Neural crest cell (in vitro differentiated cells): ENCODE measurements around the gene INPP5B. TPM values are rescaled to one million over a fixed set of nuclear protein-coding genes. Genes with fewer than 3 reads are reported as not detected.
A peak's percentile ranks its signal among the peaks of the same experiment; 100 is the strongest.

Source experiments
- DNase-seq: peaks from one replicate; pipeline ENCODE4 v3.0.0; 2021; ENCODE audit warnings: low read depth, mixed read lengths, low spot score
- H3K27ac Mint-ChIP-seq: one replicate; pipeline ENCODE4 v1.8.0; 2021; ENCODE audit warnings: mild to moderate bottlenecking, mixed read lengths; ENCODE audit not compliant: unreplicated experiment
- H3K27me3 Mint-ChIP-seq: 2 replicates; pipeline ENCODE4 v1.8.0; 2021; ENCODE audit warnings: low read depth, mild to moderate bottlenecking, mixed read lengths
- H3K36me3 Mint-ChIP-seq: 2 replicates; pipeline ENCODE4 v1.8.0; 2021; ENCODE audit warnings: low read depth, mild to moderate bottlenecking, mixed read lengths
- H3K4me1 Mint-ChIP-seq: 2 replicates; pipeline ENCODE4 v1.8.0; 2021; ENCODE audit warnings: mixed read lengths
- H3K4me3 Mint-ChIP-seq: one replicate; pipeline ENCODE4 v1.8.0; 2021; ENCODE audit warnings: mild to moderate bottlenecking, mixed read lengths
- H3K9me3 Mint-ChIP-seq: 2 replicates; pipeline ENCODE4 v1.8.0; 2021; ENCODE audit warnings: mixed read lengths
- CTCF ChIP-seq: fragments of 200-600 bp; sonication (generic); conservative IDR thresholded peaks from 2 replicates; pipeline ENCODE4 v1.5.0; 2021; ENCODE audit warnings: antibody characterized with exemption, mild to moderate bottlenecking
- long read RNA-seq: library from polyadenylated mRNA; unstranded; transcript quantifications from one replicate; pipeline ENCODE4 v2.0.0, GENCODE V29; 2020
- total RNA-seq: library from RNA; stranded (reverse); gene quantifications from 2 replicates; pipeline ENCODE4 v1.2.1, GENCODE V29; 2021

Gene INPP5B
- total RNA-seq = 18.8 and 19.1 TPM in 2 replicates
- long read RNA-seq, transcript INPP5B-205 (18 exons, 3,905 nt) = major isoform, 6 of 9 reads
- long read RNA-seq, partial matches to known transcripts = 2 of 9 reads
- long read RNA-seq, other reads (novel, unspliced or antisense) = 0 of 9 reads

GRCh38 chr1:37946703-37947360 is at the start of gene INPP5B:
TSS of gene INPP5B (minus strand) at chr1:37947053. CDS start at chr1:37946308, 745 bp downstream.
- Mint-ChIP-seq H3K4me3 (peak within 1 kb of the TSS; percentile 97), H3K27ac (peak within 1 kb of the TSS; percentile 96), H3K4me1 (peaks cover 18% of the 10 kb centered on the region), H3K9me3 (no peaks in the 10 kb centered on the region), H3K36me3 (no peaks in the 10 kb centered on the region), H3K27me3 (no peaks in the 10 kb centered on the region)
- TF ChIP-seq CTCF = no peak
- DNase-seq = peak; percentile 74

GRCh38 chr1:37995751-37996345 is 49.0 kb upstream of the INPP5B start:
- no peak for DNase-seq
- Mint-ChIP-seq H3K4me1 (peaks cover 30% of the 10 kb centered on the region), H3K9me3 (no peaks in the 10 kb centered on the region), H3K27me3 (no peaks in the 10 kb centered on the region), H3K4me3 (peak overlapping the region; percentile 79), H3K36me3 (peaks cover 3% of the 10 kb centered on the region), H3K27ac (no peak overlapping the region)
- no peak for TF ChIP-seq CTCF

GRCh38 chr1:37994886-37995566 is 48.2 kb upstream of the INPP5B start:
- Mint-ChIP-seq H3K9me3 (no peaks in the 10 kb centered on the region), H3K4me3 (peak overlapping the region; percentile 64), H3K27ac (no peak overlapping the region), H3K4me1 (peaks cover 27% of the 10 kb centered on the region), H3K36me3 (peaks cover 3% of the 10 kb centered on the region), H3K27me3 (no peaks in the 10 kb centered on the region)
- TF ChIP-seq CTCF = no peak
- DNase-seq = no peak

- Mint-ChIP-seq H3K36me3 (peaks cover 4% of the 10 kb centered on the region), H3K4me3 (peak overlapping the region; percentile 99), H3K9me3 (no peaks in the 10 kb centered on the region), H3K27ac (peak overlapping the region; percentile 92), H3K4me1 (peaks cover 19% of the 10 kb centered on the region), H3K27me3 (no peaks in the 10 kb centered on the region)
- TF ChIP-seq CTCF = no peak
- no peak for DNase-seq
Observed at GRCh38 chr1:37989361-37989930, 42.6 kb upstream of the INPP5B start.

GRCh38 chr1:37987679-37988078 is 40.8 kb upstream of the INPP5B start:
- H3K36me3 Mint-ChIP-seq = peaks cover 6% of the 10 kb centered on the region

More at GRCh38 chr1:37987679-37988078, 40.8 kb upstream of the INPP5B start:
- no peak for TF ChIP-seq CTCF
- H3K9me3 Mint-ChIP-seq = no peaks in the 10 kb centered on the region
- H3K27me3 Mint-ChIP-seq = no peaks in the 10 kb centered on the region
- no peak overlapping the region for H3K27ac Mint-ChIP-seq
- DNase-seq = no peak
- H3K4me1 Mint-ChIP-seq = peaks cover 19% of the 10 kb centered on the region
- peak overlapping the region; percentile 99 for H3K4me3 Mint-ChIP-seq
